Fibroblast of mammary gland (primary cell): ENCODE measurements around the gene THBS1.
A peak's percentile ranks its signal among the peaks of the same experiment; 100 is the strongest.

Experiments used
- DNase-seq: peaks from one replicate; pipeline ENCODE4 v3.0.0-alpha.2; 2010; ENCODE audit warnings: low read depth
- H3K4me3 ChIP-seq: 2 replicates; pipeline ENCODE4 v1.5.1; 2011; ENCODE audit warnings: low read depth, mild to moderate bottlenecking, low read length, moderate library complexity; ENCODE audit not compliant: control insufficient read depth
- CTCF ChIP-seq: conservative IDR thresholded peaks from 2 replicates; pipeline ENCODE4 v1.5.1; 2011; ENCODE audit warnings: low read depth, low read length, inconsistent platforms; ENCODE audit not compliant: control insufficient read depth, insufficient read depth

THBS1 gene

DNA sequence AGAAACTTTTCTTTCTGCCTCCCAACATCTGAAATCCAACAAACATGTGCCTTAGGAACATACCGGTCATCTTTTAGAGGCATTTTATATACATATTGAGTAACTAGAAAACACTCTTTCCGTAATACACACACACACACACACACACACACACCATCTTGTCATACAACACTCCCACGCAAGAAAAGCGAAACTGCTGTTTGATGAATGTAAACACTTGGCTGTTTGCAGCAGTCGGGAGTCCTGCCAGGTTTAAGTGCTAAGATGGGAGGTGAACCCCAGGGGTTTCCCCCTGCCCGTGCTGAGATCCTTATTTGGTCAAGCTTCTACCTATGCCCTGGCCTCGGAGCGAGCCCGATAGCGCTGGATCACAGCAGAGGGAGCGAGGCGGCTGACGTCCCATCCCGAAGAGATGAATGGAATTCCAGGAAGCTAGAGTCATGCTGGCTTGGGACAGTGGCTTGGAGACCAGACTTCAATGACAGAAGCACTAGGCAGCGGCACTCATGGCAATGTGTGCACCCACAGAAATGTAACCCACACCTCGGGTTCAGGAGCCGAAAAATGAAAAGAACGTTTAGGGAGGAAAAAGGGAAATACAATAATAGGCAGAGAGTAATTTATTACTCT is 1.3 kb upstream of the THBS1 start:
- TF ChIP-seq CTCF: no peak
- peak; percentile 91 for DNase-seq

GRCh38 chr15:39580117-39580484 is 778 bp upstream of the THBS1 start:
- TF ChIP-seq CTCF: peak; percentile 57
- peak overlapping the region; percentile 85 for H3K4me3 ChIP-seq
- DNase-seq: peak; percentile 94

More for the DNA sequence above, 1.3 kb upstream of the THBS1 start:
- peak overlapping the region; percentile 56 for H3K4me3 ChIP-seq

GRCh38 chr15:39581242-39581792 is 438 bp downstream of the THBS1 start:
- TF ChIP-seq CTCF: no peak
- DNase-seq: peak; percentile 16
- H3K4me3 ChIP-seq: peak overlapping the region; percentile 85

DNA sequence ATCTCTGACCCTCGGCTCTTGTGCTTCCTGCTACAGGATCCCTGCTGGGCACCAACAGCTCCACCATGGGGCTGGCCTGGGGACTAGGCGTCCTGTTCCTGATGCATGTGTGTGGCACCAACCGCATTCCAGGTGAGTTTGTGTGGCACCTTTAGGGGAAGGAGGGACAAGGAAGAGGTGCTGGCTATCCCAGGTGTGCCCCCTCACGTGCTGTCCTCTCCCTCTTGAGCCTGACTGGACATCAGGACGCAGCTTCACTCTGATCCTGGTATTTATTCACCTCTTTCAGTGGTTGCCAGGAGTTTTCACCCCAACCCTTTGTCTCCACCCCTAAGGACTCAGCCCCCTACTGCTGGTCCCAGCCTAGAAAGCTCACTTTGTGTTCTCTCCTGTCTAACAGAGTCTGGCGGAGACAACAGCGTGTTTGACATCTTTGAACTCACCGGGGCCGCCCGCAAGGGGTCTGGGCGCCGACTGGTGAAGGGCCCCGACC is 960 bp downstream of the THBS1 start:
- peak; percentile 53 for DNase-seq
- TF ChIP-seq CTCF: peak; percentile 49
- peak overlapping the region; percentile 85 for H3K4me3 ChIP-seq

DNA sequence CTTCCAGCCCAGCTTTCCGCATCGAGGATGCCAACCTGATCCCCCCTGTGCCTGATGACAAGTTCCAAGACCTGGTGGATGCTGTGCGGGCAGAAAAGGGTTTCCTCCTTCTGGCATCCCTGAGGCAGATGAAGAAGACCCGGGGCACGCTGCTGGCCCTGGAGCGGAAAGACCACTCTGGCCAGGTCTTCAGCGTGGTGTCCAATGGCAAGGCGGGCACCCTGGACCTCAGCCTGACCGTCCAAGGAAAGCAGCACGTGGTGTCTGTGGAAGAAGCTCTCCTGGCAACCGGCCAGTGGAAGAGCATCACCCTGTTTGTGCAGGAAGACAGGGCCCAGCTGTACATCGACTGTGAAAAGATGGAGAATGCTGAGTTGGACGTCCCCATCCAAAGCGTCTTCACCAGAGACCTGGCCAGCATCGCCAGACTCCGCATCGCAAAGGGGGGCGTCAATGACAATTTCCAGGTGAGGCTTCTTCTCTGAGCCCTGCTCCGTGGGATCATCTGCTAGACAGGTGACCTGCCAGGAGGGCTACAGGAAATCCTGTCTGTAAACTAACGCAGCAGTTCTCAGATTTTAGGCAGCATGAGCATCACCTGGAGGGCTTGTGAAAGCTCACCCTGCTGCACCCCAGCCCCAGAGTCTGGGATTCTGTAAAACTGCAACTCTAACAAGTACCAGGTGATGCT is 1.6 kb downstream of the THBS1 start:
- TF ChIP-seq CTCF: no peak
- peak; percentile 60 for DNase-seq
- peak overlapping the region; percentile 85 for H3K4me3 ChIP-seq

- peak; percentile 18 for DNase-seq
- H3K4me3 ChIP-seq: peak overlapping the region; percentile 85
- no peak for TF ChIP-seq CTCF
Observed at GRCh38 chr15:39582977-39583595, 2.2 kb downstream of the THBS1 start.
